SW480 (cell line): ENCODE measurements around the gene C20orf96.
A peak's percentile ranks its signal among the peaks of the same experiment; 100 is the strongest.
"Not testable (repeated sequence)": the region's sequence is repeated elsewhere in the genome, so short reads cannot be mapped to it uniquely, and the experiment has no call there.

Experiments
- DNase-seq: peaks from one replicate; pipeline ENCODE4 v3.0.0-alpha.2; 2016; ENCODE audit warnings: low spot score

Gene C20orf96, protein sequence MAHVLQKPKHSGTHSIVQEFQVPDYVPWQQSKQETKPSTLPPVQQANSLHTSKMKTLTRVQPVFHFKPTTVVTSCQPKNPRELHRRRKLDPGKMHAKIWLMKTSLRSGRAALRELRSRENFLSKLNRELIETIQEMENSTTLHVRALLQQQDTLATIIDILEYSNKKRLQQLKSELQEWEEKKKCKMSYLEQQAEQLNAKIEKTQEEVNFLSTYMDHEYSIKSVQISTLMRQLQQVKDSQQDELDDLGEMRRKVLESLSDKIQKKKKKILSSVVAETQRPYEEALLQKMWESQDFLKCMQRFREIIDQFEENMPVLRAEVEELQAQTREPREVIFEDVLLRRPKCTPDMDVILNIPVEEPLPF

GRCh38 chr20:290084-290831 lies at the start of gene C20orf96:
Gene C20orf96, minus strand, starts transcription at chr20:290750. Its CDS starts 140 bp downstream, at chr20:290610.
- peak; percentile 86 for DNase-seq

DNA sequence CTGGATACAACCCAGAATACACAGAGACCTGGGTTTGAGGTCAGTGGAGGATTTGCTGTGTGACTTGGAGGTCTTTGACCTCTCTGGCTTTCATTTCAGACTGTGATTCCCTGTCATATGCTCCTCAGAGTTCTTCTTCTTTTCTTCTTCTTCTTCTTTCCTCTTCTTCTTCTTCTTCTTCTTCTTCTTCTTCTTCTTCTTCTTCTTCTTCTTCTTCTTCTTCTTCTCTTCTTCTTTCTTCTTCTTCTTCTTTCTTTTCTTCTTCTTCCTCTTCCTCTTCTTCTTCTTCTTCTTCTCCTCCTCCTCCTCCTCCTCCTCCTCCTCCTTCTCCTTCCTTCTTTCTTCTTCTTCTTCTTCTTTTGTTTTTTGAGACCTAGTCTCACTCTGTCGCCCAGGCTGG lies 45.5 kb upstream of the C20orf96 start:
- not testable (repeated sequence) for DNase-seq

DNA sequence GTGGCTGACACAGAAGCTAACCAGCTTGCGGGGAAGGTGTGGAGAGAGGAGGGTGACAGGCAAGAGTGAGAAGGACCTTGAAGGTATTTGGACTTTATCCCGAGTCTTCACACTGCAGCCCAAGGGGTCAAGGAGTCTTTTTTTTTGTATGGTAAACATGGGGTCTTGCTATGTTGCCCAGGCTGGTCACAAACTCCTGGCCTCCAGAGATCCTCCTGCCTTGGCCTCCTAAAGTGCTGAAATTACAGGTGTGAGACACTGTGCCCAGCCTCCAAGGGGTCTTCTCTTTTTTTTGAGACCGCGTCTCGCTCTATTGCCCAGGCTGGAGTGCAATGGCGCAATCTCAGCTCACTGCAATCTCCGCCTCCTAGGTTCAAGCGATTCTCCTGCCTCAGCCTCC lies 44.0 kb upstream of the C20orf96 start:
- DNase-seq: no peak

DNA sequence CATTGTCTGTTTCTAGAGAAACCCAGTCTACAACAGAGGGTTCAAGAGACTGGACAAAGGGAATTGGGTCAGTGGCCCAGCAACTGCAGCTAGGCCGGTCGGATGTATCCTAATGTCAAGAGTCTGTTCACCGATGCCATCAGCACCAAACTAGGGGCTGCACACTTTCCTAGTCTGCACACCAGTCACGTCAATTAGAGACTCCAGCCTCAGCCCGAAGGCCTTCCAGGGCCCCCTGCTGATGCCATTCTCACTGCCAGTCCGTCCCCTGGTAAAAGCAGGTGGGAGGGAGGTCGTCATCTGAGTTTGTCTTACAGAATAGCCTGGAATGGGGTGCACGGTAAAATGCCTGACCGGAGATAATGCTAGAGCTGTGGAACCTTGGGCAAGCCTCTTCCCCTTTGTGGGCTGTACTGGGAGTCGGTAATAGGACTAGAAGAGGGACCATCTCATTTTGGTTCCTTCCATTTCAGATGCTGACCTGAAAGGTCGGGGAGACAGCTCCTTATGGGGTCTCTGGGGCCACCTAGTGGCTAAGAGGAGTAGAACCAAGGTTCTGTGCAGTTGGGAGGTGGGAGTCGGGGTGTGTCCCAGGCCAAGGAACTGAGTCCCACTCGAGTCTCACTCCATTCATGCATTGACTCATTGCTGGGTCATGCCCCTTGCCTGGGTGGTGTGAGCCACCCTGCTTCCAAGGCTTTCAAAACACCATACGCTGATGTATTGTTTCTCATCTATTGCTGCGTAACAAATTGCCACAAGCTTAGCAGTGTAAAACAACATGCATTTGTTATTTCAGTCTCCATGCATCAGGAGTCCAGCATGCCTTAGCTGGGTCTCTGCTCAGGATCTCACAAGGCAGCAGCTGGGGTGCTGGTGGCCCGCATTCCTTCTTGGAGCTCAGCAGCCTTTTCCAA lies 39.9 kb upstream of the C20orf96 start:
- DNase-seq: peak; percentile 72

DNA sequence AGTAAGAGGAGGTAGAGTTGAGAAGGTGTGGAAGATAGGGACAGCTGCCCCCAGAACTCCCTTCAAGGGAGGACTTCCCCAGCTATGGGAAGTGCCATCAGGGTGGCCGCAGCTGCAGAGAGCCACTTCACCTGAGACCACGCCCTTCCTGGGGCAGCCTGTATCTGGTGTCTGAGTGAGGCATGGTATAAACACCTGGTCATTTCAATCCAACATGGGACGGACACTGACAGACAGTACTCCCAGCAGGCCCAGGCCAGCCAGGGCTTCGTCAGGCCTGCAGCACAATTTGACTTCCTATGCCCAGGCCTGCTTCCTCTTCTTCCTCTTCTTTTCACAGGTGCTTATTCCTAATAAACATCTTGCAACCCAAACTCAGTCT lies 39.3 kb upstream of the C20orf96 start:
- DNase-seq: no peak

GRCh38 chr20:328975-329695 lies 38.6 kb upstream of the C20orf96 start:
- no peak for DNase-seq

GRCh38 chr20:328027-328974 lies 37.8 kb upstream of the C20orf96 start:
- no peak for DNase-seq

DNA sequence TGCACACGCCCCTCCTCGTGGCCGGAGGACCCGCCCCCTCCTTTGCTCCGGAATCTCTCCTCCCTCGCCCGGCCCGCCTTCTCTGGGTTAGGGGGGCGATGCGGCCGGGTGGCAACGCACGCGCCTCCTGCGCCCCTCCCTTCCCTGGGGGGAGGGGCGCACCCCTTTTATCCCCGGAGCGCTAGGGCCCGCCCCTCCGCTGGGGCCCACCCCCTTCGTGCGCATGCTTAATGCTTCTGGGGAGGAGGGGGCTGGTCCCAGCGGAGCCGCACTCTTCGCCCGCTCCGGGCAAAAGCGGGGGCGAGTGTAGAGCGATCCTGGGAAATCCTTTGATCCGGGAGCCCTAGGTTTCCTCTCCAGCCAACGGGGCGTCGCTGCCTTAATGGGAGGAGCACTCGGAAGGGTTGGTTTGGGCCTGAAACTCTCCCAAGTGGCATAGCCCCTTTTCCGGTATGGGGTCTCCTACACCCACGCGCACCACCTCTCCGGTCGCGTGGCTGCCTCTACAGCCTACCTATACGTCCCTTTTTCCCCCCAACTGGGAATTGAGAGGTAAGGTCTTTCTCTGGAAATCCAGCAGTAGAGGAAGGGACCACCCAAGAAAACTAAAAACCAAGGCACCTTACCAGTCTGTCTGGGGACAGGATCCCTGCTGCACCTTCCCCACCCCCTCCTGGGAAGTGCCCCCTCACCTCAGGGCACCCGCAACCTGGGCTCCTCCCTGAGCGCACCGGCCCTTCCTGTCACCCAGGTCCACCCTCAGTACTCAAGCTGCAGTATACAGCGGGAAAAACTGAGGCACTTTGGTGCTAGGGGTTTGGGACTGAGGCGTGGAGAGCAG lies 36.9 kb upstream of the C20orf96 start:
- DNase-seq: peak; percentile 96

GRCh38 chr20:326645-327185 lies 36.2 kb upstream of the C20orf96 start:
- DNase-seq: peak; percentile 73

DNA sequence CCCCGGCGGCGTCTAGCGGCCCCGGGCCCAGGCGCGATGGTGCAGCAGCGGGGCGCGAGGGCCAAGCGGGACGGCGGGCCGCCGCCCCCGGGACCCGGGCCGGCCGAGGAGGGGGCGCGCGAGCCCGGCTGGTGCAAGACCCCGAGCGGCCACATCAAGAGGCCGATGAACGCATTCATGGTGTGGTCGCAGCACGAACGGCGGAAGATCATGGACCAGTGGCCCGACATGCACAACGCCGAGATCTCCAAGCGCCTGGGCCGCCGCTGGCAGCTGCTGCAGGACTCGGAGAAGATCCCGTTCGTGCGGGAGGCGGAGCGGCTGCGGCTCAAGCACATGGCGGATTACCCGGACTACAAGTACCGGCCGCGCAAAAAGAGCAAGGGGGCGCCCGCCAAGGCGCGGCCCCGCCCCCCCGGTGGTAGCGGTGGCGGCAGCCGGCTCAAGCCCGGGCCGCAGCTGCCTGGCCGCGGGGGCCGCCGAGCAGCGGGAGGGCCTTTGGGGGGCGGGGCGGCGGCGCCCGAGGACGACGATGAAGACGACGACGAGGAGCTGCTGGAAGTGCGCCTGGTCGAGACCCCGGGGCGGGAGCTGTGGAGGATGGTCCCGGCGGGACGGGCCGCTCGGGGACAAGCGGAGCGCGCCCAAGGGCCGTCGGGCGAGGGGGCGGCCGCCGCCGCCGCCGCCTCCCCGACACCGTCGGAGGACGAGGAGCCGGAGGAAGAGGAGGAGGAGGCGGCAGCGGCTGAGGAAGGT lies 35.5 kb upstream of the C20orf96 start:
- DNase-seq: peak; percentile 82

GRCh38 chr20:325045-325888 lies 34.7 kb upstream of the C20orf96 start, which contains the start of gene SOX12:
Gene SOX12, plus strand, starts transcription at chr20:325552. Its CDS starts 373 bp downstream, at chr20:325925.
- peak; percentile 94 for DNase-seq

DNA sequence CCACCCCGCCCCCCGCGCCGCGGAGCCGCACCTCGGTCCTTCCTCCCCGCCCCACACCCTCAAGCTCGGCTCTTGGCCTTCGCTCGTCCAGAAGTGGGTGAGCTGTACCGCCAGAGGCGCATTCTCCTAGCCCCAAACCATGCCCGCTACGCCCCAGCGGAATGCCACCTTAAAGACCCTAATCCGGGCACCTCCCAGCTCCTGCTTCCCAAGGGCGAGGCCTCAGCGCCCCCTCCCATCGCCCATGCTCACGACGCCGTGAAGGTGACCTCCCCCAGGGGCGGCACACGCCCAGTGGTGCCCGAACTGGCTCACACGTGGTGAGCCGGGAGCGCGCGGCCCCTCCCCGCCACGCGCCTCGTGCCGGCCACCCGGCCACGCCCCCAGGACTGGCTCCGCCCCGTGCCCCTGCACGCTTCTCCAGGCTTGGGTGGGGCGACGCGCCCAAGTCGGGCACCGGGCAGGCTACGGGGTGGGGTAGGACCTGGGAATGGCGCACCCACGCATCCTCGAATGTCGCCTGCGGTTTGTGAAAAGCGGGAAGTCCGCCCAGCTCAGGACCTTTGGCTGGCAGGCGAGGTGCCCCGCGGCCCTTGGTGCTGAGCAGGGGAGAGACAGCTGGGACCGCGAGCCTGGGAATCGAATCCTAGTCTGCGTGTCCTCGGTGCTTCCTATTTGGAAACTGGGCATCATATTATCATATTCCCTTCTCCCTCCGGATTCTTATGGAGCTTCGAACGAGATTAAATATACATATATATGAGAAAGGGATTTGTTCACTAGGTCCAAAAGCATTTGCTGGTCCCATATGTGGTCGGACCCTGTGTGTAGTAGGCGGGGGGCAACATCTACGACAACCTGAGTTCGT lies 33.9 kb upstream of the C20orf96 start:
- peak; percentile 96 for DNase-seq

DNA sequence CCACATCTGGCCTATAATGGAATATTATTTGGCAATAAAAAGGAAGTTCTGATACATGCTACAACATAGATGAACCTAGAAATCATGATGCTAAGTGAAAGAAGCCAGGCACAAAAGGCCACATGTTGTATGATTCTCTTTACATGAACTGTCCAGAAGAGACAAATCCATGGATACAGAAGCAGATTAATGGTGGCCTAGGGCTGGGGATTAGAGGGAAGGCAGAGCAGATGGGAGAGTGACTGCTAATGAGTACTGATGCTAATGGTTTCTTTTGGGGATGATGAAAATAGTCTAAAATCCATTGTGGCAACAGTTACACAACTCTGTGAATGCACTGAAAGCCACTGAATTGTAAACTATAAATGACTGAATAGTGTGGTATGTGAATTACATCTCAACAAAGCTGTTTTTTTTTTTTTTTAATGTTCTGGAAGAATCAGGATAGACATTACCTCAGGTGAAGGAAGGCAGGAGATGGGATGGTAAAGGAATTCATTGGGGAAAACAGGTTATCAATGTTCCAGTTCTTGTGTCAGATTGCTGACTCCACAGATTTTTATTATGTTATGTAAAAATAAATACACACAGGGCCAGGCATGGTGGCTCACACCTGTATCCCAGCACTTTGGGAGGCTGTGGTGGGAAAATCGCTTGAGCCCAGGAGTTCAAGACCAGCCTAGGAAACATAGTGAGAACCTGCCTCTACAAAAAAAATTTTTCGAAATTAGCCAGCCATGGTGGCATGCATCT lies 25.9 kb upstream of the C20orf96 start:
- DNase-seq: no peak

DNA sequence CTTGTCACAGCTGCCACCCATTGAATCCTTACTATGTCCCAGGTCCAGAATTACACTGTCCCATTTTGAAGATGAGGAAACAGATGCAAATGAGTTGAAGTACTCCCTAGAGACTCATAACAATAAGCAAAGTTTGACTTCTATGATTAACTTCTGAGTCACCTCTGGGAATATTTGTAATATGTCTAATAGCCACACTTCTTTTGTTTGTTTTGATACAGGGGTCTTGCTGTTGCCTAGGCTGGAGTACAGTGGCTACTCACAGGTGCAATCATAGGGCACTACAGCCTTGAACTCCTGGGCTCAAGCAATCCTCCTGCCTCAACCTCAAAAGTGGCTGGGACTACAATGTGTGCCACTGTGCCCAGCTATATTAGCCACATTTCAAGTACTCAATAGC lies 23.4 kb upstream of the C20orf96 start:
- no peak for DNase-seq

DNA sequence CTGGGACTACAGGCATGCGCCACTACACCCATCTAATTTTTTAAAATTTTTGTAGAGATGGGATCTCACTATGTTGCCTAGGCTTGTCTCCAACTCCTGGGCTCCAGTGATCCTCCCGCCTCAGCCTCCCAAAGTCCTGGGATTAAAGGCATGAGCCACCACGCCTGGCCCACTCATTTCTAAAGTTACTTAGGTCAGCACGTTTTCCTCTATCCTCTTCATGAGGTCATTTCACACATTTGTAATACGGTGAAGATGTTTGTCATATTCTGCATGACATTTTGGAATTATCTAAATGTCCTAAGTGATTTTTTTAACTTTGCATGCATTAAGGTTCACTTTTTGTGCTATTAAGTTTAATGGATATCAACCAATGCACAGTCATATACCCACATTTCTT lies 22.9 kb upstream of the C20orf96 start:
- no peak for DNase-seq

DNA sequence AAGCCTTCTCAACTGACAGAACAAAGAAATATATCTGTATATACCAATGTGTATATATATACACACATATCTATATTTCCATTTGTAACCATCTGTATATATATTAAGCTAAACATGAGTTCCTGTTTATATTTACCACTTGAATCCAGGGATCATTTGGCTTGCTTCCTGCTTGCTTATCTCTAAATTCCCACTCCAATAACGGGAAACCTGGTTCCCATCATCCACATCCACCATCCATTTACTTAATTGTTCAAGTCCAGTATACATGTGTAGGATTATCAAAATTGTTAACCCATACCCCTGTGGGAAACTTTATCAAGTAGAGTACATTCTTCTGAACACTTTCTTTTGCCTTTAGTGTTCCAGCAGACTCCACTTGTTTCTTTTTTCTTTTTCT lies 22.3 kb upstream of the C20orf96 start:
- DNase-seq: no peak
